ENCODE results near the gene ODF2. TPM values are rescaled to one million over a fixed set of nuclear protein-coding genes. Genes with fewer than 3 reads are reported as not detected.

ODF2 gene
- polyA plus RNA-seq, 1 of the 3 experiments (the other 2 are of a cell fraction), result 35.7 TPM

- no peak overlapping the region for H3K4me2 ChIP-seq
- no peaks in the 10 kb centered on the region for H3K9me3 ChIP-seq
- no peak overlapping the region for H2AFZ ChIP-seq (ENCODE audit: low read depth)
- WGBS (ENCODE audit: low lambda C conversion rate), result 98% methylated on average over 10 of the region's 10 CpGs
- peaks cover 40 to 51% of the 10 kb centered on the region in 2 experiments for H3K36me3 ChIP-seq (replicated peaks in 1 of 2; ENCODE audit: control insufficient read depth in 1 of 2, insufficient read depth in 2 of 2, low read length in 1 of 2)
- no peaks in the 10 kb centered on the region for H3K79me2 ChIP-seq (ENCODE audit: insufficient read depth)
- H3K27ac ChIP-seq (ENCODE audit: low read depth in 2 of 2, low read length in 1 of 2), result no peak overlapping the region
- no peaks in the 10 kb centered on the region for H3K27me3 ChIP-seq (ENCODE audit: insufficient read depth)
- no peaks in the 10 kb centered on the region for H3K4me1 ChIP-seq (ENCODE audit: control insufficient read depth in 1 of 2, insufficient read depth in 2 of 2, low read depth in 1 of 2, low read length in 1 of 2)
- H3K9me2 ChIP-seq, result no peaks in the 10 kb centered on the region
- ChIA-PET POLR2A (interaction anchor here (0.6 kb wide), 1 partner anchor 251 kb away, joined by 5 read pairs; no protein-coding TSS in a partner anchor), CTCF (interaction anchor here (0.8 to 2.9 kb wide), 2 partner anchors 43 to 119 kb away, joined by 4 to 11 read pairs; no protein-coding TSS in a partner anchor)
- H3K4me3 ChIP-seq (ENCODE audit: low read depth in 2 of 2, low read length in 1 of 2), result no peak overlapping the region
- H4K20me1 ChIP-seq (ENCODE audit: insufficient read depth), result no peaks in the 10 kb centered on the region
- DNase-seq, result no peak
- TF ChIP-seq POLR2AphosphoS5 (IDR thresholded peaks at IDR 0.05; ENCODE audit: low read depth, low read length) (no peak), ELF1 (IDR thresholded peaks at IDR 0.05) (no peak), REST (IDR thresholded peaks at IDR 0.05; ENCODE audit: low read depth, low read length) (no peak), TAF1 (IDR thresholded peaks at IDR 0.05; ENCODE audit: borderline replicate concordance, low read depth, low read length) (no peak), SIN3A (IDR thresholded peaks at IDR 0.05; ENCODE audit: borderline replicate concordance, low read depth, low read length) (no peak), RAD21 (IDR thresholded peaks at IDR 0.05; ENCODE audit: low read length) (no peak)
- no peaks in the 10 kb centered on the region for H3F3A ChIP-seq (replicated peaks; ENCODE audit: insufficient read depth)
- no peak overlapping the region for H3K9ac ChIP-seq
These were observed 25.8 kb downstream of the ODF2 start for GRCh38 chr9:128481561-128481960.

GRCh38 chr9:128482186-128482585 is 26.4 kb downstream of the ODF2 start:
- Histone ChIP-seq H3K27ac (ENCODE audit: low read depth in 2 of 2, low read length in 1 of 2) (no peak overlapping the region), H4K20me1 (ENCODE audit: insufficient read depth) (no peaks in the 10 kb centered on the region), H3K4me2 (no peak overlapping the region), H3F3A (replicated peaks; ENCODE audit: insufficient read depth) (no peaks in the 10 kb centered on the region), H3K9ac (no peak overlapping the region), H3K79me2 (ENCODE audit: insufficient read depth) (no peaks in the 10 kb centered on the region), H3K4me3 (ENCODE audit: low read depth in 2 of 2, low read length in 1 of 2) (no peak overlapping the region), H3K9me3 (no peaks in the 10 kb centered on the region), H3K27me3 (ENCODE audit: insufficient read depth) (no peaks in the 10 kb centered on the region), H3K4me1 (ENCODE audit: control insufficient read depth in 1 of 2, insufficient read depth in 2 of 2, low read depth in 1 of 2, low read length in 1 of 2) (no peaks in the 10 kb centered on the region), H3K9me2 (no peaks in the 10 kb centered on the region), H3K36me3 (replicated peaks in 1 of 2; ENCODE audit: control insufficient read depth in 1 of 2, insufficient read depth in 2 of 2, low read length in 1 of 2) (peaks cover 40 to 57% of the 10 kb centered on the region in 2 experiments), H2AFZ (ENCODE audit: low read depth) (no peak overlapping the region)
- ChIA-PET CTCF (interaction anchor here (0.8 to 2.9 kb wide), 2 partner anchors 44 to 120 kb away, joined by 4 to 11 read pairs; no protein-coding TSS in a partner anchor), POLR2A (interaction anchor here (0.6 kb wide), 1 partner anchor 251 kb away, joined by 5 read pairs; no protein-coding TSS in a partner anchor)
- no peak for TF ChIP-seq POLR2AphosphoS5 (IDR thresholded peaks at IDR 0.05; ENCODE audit: low read depth, low read length)
- no peak for TF ChIP-seq USF2 (IDR thresholded peaks at IDR 0.05; ENCODE audit: borderline replicate concordance, low read depth, low read length)
- TF ChIP-seq IRF3 (IDR thresholded peaks at IDR 0.05; ENCODE audit: low read depth, low read length), result no peak
- TF ChIP-seq FOSL2 (IDR thresholded peaks at IDR 0.05; ENCODE audit: borderline replicate concordance, low read depth), result no peak
- TF ChIP-seq MEF2A (IDR thresholded peaks at IDR 0.05; ENCODE audit: borderline replicate concordance, low read depth), result no peak
- no peak for TF ChIP-seq TCF12 (IDR thresholded peaks at IDR 0.05)
- TF ChIP-seq RXRA (IDR thresholded peaks at IDR 0.05; ENCODE audit: borderline replicate concordance, low read depth), result no peak
- TF ChIP-seq MXI1 (IDR thresholded peaks at IDR 0.05; ENCODE audit: low read depth, low read length), result no peak
- DNase-seq, result no peak
- 98% methylated on average over 7 of the region's 7 CpGs for WGBS (ENCODE audit: low lambda C conversion rate)
